IPS-18a (cell line): Measurements from ENCODE around the gene PRDM16.

Experiments
- H3K27ac ChIP-seq: one replicate; pipeline ENCODE4 v1.5.1; 2013; ENCODE audit warnings: low read length
- H3K27me3 ChIP-seq: one replicate; pipeline ENCODE4 v1.6.1; 2013; ENCODE audit warnings: mild to moderate bottlenecking, low read length; ENCODE audit not compliant: control insufficient read depth, insufficient read depth
- H3K36me3 ChIP-seq: one replicate; pipeline ENCODE4 v1.6.1; 2013; ENCODE audit warnings: low read depth, low read length; ENCODE audit not compliant: control insufficient read depth
- H3K4me1 ChIP-seq: one replicate; pipeline ENCODE4 v1.6.1; 2013; ENCODE audit warnings: low read depth, low read length; ENCODE audit not compliant: control insufficient read depth
- H3K4me3 ChIP-seq: one replicate; pipeline ENCODE4 v1.5.1; 2013; ENCODE audit warnings: low read length
- H3K9ac ChIP-seq: one replicate; pipeline ENCODE4 v1.6.1; 2013; ENCODE audit warnings: mild to moderate bottlenecking, low read length, moderate library complexity
- H3K9me3 ChIP-seq: one replicate; pipeline ENCODE4 v1.6.1; 2013; ENCODE audit warnings: low read depth, low read length; ENCODE audit not compliant: control insufficient read depth

The PRDM16 gene

DNA sequence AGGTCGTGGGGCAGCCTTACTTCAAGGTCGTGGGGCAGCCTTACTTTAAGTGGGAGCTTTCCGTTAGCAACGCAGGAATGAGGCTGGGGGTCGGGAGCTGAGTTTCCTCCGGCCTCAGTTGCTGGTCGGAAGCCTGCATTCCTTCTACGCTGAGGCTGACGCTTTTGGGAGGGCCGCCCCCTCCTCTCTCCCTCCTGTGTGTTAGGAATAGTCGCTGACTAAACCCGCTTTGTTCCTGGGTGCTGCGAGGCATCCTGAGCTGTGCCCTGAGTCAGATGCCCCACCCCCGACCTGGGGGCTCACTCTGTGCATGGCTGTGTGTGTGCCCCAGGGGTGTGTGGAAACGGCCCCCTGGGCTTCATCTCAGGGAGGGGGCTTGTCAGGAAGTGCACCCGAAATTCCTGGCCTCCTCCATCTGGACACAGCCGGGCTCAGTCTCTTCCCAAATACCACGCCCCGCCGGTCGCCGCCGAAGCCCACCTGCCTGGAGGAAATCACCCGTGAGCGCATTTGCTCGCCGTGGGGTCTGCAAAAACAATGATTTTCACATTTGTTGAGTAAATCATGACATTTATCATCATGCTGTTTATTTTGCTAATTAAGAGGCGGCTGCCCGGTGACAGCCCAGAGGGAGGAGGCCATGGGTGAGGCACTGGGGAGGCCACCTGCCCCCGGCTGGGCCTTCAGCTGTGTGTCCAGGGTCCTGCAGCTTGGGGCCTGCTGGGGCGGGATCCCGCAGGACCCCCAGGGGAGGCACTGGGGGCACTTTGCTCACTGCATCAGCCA lies 121.4 kb downstream of the PRDM16 start:
- Histone ChIP-seq H3K27ac (no peak overlapping the region), H3K36me3 (no peaks in the 10 kb centered on the region), H3K9ac (no peak overlapping the region), H3K27me3 (no peaks in the 10 kb centered on the region), H3K4me1 (no peaks in the 10 kb centered on the region), H3K9me3 (no peaks in the 10 kb centered on the region), H3K4me3 (no peak overlapping the region)

DNA sequence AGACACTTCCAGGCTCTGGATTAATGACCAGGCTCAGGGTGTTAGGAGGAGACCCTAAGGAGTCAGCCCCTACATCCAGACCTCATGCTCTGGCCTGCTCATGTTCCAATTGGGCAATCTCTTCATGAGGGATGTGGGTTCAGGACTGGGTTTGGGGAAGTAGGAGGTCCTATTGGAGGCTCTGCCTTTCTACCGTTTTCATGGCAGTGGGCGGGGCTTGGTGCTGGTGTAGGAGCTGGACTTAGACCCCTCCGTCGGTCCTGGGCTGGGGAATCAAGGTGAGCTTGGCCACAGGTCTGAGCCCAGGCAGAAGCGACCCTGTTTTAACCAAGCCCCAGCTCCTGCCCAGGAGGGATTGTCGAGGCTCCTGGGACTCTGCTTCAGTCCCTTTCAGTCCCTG lies 123.4 kb downstream of the PRDM16 start:
- H3K4me1 ChIP-seq, result no peaks in the 10 kb centered on the region
- no peaks in the 10 kb centered on the region for H3K27me3 ChIP-seq
- no peaks in the 10 kb centered on the region for H3K36me3 ChIP-seq
- H3K4me3 ChIP-seq, result no peak overlapping the region
- no peak overlapping the region for H3K27ac ChIP-seq
- no peaks in the 10 kb centered on the region for H3K9me3 ChIP-seq
- no peak overlapping the region for H3K9ac ChIP-seq

DNA sequence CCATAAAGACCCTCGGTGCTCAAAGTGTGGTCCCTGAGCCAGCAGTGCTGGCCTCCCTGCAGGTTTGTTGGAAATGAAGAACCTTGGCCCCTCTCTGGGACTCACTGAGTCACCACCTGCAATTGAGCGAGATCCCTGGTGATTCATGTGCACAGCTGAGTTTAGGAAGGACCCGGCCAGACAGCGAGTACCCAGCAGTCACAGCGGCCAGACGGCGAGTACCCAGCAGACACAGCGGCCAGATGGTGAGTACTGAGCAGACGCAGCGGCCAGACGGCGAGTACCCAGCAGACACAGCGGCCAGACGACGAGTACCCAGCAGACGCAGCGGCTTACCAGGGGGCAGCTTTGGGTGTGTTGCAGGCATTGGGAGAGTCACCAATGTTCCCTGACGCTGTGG lies 123.8 kb downstream of the PRDM16 start:
- Histone ChIP-seq H3K9me3 (no peaks in the 10 kb centered on the region), H3K4me3 (no peak overlapping the region), H3K27ac (no peak overlapping the region), H3K9ac (no peak overlapping the region), H3K27me3 (no peaks in the 10 kb centered on the region), H3K36me3 (no peaks in the 10 kb centered on the region), H3K4me1 (no peaks in the 10 kb centered on the region)

DNA sequence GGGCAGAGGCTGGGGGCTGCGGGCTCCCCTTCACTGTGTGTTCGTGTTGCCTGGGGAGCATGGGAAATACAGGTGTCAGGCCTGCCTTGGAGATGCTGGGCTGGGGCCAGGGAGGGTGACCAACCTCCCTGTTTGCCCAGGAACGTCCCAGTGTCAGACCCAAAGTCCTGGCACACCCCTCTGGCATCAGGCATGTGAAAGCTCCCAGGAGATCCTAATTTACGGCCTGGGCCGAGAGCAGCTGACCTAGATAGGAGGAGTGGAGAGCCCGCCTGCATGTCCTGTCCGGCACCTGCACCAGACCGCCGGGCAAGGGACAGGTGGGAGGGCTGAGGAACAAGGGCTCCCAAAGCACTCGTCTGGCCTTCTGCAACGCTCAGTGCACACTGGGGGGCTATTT lies 124.8 kb downstream of the PRDM16 start:
- H3K36me3 ChIP-seq, result no peaks in the 10 kb centered on the region
- no peak overlapping the region for H3K4me3 ChIP-seq
- no peaks in the 10 kb centered on the region for H3K27me3 ChIP-seq
- H3K9me3 ChIP-seq, result no peaks in the 10 kb centered on the region
- no peak overlapping the region for H3K27ac ChIP-seq
- no peaks in the 10 kb centered on the region for H3K4me1 ChIP-seq
- no peak overlapping the region for H3K9ac ChIP-seq

DNA sequence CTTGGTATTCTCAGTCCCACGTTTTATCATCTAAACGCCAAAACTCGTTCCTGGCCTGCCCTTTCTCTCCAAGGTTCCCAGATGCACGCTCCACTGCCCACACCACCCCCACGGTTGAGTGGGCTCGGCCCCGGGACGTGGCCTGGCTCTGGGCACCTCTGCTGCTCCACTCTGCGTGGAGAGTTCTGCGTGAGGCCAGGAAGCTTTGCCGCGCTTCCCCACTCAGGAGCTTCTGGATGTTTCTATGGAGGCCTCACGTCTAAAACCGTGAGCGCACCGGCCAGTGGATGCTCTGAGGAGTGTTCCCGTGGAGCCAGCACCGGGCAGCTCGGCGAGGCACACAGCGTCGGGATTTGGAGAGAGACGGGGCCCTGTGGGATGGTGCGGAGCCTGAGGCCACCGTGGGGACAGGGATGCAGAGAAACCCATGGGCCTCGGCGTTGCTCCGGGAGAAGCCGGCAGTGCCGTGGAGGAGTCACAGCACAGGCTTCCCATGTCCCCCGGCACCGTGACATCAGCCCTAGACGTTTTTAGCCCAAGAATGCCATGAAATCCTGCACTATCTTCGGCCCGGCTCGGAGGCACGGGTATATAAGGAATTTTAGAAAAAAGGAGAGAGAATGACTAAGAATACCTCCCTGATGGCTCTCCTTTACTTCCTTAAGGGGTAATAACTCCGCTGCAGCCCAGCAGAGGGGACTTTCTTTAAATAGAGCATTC lies 125.9 kb downstream of the PRDM16 start:
- Histone ChIP-seq H3K27me3 (no peaks in the 10 kb centered on the region), H3K36me3 (no peaks in the 10 kb centered on the region), H3K9ac (no peak overlapping the region), H3K4me1 (no peaks in the 10 kb centered on the region), H3K9me3 (no peaks in the 10 kb centered on the region), H3K27ac (no peak overlapping the region), H3K4me3 (no peak overlapping the region)

DNA sequence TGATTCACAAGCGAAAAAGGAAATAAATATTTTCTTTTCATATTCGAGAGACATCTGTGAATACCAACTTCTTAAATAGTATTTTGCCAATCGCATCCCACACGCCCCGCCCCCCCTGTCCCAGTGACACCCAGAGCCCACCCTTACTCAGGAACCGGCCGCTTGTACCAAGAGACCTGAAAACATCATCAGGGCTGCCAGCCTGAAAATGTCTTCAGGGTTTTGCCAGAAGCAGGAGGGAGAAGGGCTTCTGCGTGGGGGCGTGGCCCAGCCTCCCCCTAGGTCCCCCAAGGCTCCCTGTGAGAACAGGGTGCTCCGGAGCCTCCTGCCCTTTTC lies 126.4 kb downstream of the PRDM16 start:
- H3K4me1 ChIP-seq, result no peaks in the 10 kb centered on the region
- no peaks in the 10 kb centered on the region for H3K36me3 ChIP-seq
- no peak overlapping the region for H3K27ac ChIP-seq
- H3K27me3 ChIP-seq, result no peaks in the 10 kb centered on the region
- no peaks in the 10 kb centered on the region for H3K9me3 ChIP-seq
- no peak overlapping the region for H3K9ac ChIP-seq
- no peak overlapping the region for H3K4me3 ChIP-seq

DNA sequence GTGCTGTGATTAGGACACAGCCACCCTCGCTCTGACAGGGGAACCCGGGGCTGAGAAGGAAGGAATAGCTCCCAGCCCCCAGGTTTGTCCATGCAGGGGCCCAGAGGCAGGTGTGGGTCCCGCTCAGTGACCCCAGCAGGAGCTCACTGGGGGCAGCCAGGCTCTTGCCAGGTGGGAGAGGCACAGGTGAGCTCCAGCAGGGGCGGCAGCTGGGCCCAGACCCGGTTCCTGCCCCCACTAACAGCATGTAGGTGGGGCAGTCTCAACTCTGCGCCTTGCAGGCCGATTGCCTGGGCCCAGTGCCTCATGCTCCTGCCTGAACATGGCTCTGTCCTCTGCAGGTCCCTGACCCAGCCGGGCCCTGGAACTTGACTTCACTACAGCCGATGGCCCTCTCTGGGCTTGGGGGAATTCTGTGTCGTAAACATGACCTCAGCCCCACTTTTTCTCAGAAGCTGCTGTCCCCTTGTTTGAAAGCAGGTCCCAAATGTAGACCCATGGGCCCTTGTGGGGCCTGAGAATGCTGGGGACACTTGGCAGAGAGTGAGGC lies 127.0 kb downstream of the PRDM16 start:
- Histone ChIP-seq H3K9ac (no peak overlapping the region), H3K9me3 (no peaks in the 10 kb centered on the region), H3K4me3 (no peak overlapping the region), H3K4me1 (no peaks in the 10 kb centered on the region), H3K36me3 (no peaks in the 10 kb centered on the region), H3K27ac (no peak overlapping the region), H3K27me3 (no peaks in the 10 kb centered on the region)

DNA sequence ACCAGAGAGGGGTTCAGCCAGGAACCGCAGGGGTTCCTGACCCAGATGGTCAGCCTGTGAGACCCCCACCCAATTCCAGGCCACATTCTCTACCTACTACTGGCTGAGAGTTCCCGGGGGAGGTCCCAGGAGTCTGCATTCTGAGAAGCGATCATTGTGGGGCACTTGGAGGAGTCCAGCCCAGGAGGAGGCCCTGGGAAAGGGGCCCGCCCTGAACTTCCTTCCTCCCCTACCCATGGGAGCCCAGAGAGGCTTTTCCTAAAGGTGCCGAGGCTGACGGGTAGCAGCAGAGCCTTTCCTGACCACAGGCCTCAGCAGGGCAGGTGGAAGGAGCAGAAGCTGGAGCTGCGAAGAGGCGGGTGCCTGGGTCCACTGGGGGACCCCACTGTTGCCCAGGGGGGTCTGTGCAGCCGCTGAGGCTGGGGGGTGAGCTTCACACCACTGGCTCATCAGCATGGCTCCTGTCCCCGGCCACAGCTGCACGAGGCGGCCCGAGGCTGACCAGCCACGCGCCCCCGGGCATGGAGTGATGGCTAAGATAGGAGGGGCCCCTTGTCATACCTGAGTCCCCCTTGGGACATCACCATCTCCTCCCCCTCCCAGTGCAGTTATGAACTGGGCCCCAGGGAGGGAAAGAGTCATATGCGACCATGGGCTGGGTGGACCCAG lies 127.7 kb downstream of the PRDM16 start:
- Histone ChIP-seq H3K9ac (no peak overlapping the region), H3K9me3 (no peaks in the 10 kb centered on the region), H3K27me3 (no peaks in the 10 kb centered on the region), H3K36me3 (no peaks in the 10 kb centered on the region), H3K4me3 (no peak overlapping the region), H3K27ac (no peak overlapping the region), H3K4me1 (no peaks in the 10 kb centered on the region)

DNA sequence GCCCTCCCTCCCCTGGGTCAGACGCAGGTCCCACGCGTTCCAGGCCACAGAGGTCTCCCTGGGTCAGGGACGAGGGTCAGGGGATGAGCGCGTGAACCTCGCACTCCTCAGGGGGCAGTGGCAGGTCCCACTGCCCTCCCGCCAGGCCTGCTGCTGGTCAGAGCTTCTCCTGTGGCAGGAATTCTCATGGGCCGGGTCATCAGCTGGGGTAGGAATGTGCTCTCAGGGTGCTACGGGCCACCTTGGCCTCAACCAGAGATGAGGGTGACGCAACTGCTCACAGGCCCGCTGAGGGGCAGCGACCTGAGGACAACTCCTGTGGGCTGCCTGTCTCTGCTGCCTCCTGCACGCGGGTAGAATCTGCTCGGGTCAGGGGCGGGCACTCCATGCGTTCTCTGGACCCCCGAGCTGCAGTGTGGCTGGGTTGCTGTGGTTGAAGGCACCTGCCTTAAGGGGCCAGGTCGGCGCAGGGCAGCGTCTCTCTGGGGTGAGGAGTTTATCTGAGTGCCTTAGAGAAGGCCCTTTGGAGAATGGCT lies 128.8 kb downstream of the PRDM16 start:
- Histone ChIP-seq H3K9me3 (no peaks in the 10 kb centered on the region), H3K27ac (no peak overlapping the region), H3K27me3 (no peaks in the 10 kb centered on the region)

DNA sequence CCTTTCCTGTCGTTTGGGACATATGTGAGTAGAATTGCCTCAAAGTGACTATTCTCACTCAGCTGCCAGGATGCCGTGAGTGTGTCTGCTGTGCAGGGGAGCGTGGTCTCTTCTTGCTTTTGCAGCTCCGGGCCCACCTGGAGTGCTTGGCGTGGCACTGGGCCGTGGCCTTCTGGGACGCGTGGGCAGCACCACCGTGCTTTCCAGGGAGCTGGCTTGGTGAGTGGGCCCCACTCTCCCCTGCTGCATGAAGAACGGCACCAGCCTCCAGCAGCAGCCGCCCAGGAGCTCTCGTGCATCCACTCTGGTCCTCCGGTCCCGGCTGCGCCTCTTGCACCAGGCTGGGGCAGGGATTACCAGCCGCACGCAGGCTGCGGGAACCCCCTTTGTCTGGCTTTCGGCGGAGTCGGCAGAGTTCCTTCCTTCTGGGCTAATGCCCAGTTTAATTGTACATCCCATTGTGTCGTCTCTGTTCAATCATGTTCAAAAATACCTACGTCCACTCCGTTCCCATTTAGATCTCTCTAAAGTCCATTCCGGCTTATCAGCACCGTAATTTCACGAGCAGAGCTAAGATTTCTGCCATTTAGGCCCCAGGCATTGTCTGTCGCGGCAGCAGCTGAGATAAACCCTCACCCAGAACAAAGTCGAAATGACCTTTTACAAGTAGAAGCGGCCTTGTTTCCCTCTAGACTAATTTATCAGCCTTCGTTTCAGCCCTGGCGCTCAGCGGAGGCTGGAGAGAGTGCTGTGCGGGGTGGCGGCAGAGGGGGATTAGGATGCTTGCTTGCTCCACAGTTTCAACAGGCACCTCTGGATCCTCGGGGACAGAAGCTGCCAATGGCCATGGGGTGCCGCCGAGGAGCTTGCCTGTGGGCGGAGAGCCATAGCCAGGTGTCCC lies 129.6 kb downstream of the PRDM16 start:
- Histone ChIP-seq H3K27ac (no peak overlapping the region), H3K4me3 (no peak overlapping the region), H3K36me3 (no peaks in the 10 kb centered on the region), H3K9me3 (no peaks in the 10 kb centered on the region), H3K9ac (no peak overlapping the region), H3K4me1 (no peaks in the 10 kb centered on the region), H3K27me3 (no peaks in the 10 kb centered on the region)

More for the DNA sequence above, 128.8 kb downstream of the PRDM16 start:
- H3K4me1 ChIP-seq, result no peaks in the 10 kb centered on the region
- no peak overlapping the region for H3K4me3 ChIP-seq
- H3K36me3 ChIP-seq, result no peaks in the 10 kb centered on the region
- H3K9ac ChIP-seq, result no peak overlapping the region

DNA sequence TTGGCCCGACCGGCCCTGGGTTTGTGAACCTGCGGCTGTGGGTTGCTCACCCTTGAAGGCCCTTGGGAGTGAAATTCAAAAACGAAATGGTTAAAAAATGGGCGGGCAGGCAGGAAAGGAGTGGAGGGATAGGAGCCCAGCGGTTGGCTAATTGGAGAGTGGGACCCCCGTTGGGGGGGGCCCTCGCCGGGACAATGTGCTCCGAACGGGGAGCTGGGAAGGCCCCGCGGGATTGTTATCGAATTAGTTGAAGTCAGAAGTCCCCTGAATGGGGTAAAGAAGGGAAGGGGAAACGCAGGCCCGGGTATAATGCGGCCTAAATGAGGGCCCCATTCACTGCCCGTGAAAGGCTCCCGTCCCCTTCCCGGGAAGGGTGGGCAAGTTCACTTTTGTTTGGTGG lies 135.7 kb downstream of the PRDM16 start:
- Histone ChIP-seq H3K9me3 (no peaks in the 10 kb centered on the region), H3K4me1 (peaks cover 15% of the 10 kb centered on the region), H3K27ac (no peak overlapping the region), H3K36me3 (no peaks in the 10 kb centered on the region), H3K4me3 (no peak overlapping the region), H3K9ac (no peak overlapping the region), H3K27me3 (no peaks in the 10 kb centered on the region)
